Stimulated activated CD4-positive, alpha-beta T cell treated with anti-CD3 and anti-CD28 coated beads, Interleukin-4, amount 100 ng/mL, for 4 hours (primary cell): ENCODE data around the gene TNNT3.

Source experiments
- DNase-seq, 2 experiments: peaks; one replicate each; pipeline ENCODE4 v3.0.0-alpha.2; 2020

Gene TNNT3

DNA sequence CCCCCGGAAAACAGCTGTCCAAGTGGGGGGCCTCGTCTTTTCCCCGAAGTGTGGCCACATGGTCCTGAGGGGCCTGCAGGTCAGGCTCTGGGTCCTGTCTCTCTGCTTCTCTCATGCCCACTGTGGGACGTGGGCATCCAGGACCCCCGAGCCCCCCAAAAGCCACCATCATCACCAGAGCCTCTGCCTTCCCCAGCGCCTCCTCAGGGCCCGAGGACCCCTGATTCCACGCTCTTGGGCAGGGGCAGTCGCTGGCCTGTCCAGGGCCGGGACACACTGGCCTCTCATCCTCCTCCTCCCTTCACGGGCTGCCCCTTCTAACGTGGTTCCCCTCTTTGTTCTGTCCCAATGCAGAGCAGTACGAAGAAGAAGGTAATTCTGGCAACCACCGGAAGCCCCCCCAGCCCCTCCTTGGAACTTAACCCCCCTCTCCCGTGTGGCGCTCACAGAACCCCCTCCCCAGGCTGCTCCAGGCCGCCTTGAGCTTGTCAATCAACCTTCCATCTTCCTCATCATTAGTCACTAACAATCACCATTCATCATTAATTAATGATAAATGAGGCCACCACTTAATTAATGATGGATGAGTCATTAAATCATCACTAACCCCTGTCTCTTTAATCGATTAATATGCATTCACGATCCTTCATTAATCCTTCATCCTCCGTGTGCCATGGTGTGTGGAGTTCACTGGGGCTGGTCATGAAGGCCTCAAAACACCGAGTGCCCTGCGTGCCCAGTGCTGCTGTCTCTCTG is 3.9 kb downstream of the TNNT3 start:
- no peak for DNase-seq

DNA sequence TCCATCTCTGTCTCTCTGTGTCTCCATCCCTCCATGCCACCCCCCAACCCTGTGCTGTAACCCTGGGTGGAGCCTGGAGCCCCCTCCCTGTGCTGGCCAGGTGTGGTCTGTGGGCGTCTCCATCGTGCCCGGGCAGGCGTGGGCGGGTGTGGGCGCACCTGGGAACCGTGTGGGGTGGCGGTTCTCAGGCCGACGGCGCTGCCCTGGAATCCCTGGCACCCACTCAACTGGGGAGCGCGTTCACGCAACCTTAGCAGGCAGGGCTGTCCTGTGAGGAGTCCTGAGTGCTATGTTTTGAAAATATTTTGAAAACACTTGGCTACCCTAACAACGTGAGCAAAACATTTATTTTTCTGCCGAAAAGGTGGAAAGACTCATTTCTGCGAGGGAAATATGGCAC is 4.7 kb downstream of the TNNT3 start:
- no peak for DNase-seq

DNA sequence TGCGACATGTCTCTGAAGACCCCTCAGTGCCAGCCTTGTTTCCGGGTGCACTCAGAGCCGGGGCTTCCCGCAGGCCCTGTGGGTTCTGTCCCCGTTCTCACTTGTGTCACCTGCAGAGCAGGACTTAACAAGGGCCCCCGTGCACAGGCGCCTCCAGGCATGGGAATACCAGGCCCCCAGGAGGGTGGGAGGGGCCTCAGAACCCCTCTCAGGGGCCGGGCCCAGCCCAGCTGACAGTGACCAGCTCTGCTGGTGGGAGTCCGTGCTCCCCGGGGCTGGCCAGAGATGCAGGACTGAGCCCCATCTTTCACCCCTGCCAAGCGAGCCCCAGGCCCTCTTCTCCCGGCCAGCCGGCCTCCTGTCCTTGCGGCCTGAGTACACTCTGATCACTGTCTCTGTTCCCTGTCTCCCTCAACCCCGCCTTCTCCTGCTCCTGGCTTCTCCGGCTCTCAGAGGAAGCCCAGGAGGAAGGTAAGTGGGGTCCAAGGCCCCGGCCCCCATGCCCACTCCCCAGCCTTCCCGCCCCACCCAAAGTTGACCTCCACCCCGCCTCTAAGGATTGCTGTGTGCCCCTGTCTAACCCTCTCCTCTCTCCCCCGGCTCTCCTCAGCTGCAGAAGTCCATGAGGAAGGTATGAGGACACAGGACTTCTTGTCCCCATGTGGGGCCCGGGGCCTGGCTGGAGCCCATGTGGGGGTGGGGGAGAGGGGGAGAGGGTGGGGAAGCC is 5.3 kb downstream of the TNNT3 start:
- DNase-seq = no peak

DNA sequence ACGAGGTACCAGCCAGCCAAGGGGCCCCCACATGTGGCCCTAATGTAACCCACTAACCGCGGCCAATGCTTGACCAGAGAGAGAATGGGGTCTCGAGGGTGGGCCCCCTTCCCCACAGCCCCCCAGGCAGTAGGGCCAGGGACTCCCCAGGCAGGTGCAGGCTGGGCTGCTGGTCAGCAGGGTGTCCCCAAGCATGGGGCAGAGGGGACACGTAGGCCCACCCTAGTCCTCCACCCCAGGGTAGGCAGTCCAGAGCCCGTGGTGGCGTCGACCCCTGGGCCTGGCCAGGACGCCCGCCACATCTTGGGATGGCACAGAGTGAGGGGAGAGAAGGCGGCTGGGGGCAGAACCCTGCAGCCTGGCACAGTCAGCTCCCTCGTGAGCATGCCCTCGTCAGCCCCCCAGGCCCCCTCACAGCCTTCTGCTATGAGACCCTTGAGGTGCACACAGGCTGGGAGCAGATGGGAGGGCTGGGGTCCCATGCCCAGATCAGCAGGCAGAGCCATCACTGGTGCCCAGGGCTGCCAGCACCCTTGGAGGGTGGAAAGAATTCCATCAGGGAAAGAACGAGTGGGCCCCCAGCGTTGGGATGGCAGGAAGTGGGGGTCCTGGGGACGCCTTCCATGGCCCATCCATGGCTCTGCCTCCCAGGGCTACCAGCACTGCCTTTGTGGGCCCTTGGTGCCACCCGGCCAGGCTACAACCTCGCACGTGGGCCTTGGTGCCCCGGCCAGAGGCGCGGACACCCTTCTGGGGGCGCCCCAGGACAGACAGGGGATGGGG is 6.1 kb downstream of the TNNT3 start:
- no peak for DNase-seq

DNA sequence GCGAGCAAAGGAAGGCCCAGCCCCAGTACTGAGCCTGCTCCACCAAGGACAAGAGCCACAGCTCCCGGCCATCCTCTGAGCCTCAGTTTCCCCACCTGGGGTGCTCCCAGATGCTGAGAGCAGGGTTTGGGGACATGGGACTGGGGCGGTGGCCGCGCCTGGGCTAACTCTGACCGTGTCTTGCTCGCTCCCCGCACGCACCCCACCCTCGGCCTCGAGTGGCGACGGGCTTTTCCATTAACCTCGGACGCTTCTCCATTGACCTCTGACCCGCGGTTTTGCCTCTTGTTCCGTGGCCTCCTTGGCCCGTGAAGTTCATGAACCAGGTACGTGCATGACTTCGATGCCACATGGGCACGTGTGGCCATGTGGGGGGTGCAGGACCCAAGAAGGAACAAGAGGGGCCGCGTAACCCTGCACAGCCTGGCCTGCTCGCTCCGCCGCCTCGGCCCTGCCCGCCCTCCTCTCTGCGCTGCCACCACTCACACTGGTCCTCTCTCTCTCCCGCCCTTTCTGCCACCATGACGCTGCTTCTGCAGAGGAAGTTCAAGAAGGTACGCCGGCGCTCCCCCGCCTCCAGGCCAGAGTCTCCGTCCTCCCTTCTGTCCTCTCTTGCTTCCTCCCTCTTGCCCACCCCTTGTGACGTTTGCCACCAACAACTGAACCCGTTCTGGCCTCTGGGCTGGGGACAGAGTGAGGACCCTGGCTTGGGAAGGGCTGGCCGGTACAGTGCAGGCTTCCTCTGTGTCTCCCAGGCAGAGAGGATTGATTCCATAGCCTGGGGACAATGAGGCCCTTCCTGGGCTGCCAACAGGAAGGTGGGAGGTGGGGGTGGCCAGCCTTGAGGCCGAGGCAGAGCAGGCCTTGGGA is 6.9 kb downstream of the TNNT3 start:
- no peak for DNase-seq

DNA sequence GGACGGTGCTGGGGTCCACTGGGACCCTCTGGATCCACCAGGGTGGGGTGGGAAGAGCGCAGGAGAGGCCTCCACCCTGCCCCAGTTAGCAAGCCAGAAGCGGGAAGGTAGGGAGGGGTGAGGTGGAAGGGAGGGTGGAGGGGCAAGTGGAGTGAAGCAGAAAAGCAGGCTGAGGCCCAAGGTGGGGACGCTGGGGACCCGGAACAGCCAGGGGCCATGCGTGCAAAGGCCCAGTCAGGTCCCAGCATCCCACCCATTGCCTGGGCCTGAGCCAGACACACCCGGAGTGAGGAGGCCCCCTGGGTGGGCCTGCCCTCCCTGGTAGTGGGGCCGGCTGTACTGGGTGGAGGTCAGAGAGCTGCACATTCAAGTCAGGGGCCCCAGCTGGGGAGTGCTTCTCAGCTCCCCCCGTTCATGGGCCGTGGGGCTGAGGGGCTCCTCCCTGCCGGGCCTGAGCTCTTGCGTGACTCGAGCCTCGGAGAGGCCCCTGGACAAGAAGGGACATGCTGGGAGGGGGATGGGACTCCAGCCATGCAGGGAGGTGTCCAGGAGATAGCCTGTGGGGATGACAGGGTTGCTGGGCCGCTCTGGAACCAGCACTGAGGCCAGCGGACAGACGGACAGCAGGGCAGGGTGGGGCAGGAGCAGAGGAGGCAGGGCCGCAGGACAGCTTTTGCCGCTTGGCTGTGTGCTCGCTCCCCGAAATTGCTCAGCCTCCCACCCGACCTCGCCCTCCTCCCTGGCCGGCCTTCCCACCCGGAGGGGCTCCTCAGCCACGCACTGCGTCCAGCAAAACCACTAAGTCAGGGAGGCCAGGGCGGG is 7.7 kb downstream of the TNNT3 start:
- no peak for DNase-seq

DNA sequence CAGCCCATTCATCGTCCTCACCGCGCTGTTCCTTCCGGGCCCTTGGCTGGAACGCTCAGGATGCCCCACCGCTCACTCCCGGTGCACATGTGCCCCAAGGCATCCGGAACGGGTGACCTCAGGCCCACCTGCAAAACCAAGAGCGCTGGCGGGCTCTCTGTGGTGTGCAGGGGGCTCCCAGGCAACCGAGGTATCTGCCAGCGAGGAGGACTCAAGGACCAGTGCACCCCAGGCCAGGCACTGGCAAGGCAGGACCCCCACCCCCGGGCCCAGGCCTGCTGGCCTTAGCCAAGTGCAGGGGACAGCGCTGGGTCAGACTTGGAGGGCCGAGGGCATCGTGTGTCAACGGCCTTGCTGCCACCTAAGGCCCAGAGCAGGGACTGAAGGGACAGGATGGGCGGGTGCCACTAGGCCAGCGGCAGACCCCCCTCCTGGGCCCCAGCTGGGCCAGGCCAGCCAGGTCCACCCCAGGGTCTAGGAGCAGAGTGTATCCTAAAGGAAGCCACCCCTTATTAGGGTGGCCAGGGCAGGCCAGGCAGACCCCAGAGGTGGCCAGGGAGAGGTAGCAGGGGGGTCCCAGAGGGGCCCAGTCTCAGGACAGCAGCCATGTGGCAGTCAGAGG is 8.5 kb downstream of the TNNT3 start:
- DNase-seq = no peak

DNA sequence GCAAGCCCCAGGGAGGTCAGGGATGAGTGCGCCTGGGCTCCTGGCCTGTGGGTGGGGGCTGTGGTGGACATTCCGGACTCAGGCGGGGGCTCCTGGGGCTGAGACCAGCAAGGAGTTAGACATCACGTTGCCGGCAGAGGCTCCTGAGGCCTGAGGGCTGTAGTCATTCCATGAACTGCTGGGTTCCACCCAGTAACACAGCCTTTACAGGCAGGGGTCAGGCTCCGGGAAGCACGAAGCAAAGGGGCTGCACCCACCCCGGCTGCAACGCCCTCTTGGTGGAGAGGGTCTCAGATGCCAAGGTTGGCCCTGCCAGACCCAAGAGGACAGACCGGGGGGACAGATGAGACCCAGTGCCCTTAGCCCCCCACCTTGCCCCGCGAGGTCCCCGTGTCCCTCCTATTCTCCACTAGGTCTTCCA is 9.0 kb downstream of the TNNT3 start:
- no peak for DNase-seq

DNA sequence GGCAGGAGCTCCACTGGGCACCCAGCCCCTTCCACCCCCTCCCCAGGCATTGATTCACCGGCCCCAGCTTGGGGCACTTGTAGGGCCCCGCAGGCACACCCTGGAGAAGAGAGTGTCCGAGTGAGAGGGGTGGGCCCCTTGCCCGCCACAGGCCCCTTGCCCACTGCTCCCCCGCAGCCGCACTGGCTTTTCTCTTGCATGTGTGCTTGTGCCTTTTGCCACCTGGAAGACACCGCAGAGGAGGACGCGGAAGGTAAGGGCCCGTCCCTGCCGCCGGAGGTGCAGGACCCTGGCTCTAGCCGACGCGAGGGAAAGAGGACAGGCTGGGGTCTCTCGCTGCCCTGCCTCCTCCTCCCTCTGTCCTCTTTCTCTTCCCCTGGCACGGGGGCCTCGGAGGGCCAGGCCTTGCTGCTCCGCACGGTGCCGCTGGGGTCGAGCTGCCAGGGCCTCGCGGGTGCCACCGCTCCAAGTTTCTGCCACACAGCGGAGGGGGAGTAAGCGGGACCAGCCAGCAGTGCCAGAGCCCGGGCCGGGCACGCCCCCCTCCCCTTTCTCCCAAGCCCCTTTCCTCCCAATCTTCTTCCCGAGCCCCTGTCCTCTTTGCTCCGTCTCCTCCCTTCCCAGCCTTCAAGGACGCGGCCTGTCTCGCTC is 9.5 kb downstream of the TNNT3 start:
- DNase-seq = no peak

DNA sequence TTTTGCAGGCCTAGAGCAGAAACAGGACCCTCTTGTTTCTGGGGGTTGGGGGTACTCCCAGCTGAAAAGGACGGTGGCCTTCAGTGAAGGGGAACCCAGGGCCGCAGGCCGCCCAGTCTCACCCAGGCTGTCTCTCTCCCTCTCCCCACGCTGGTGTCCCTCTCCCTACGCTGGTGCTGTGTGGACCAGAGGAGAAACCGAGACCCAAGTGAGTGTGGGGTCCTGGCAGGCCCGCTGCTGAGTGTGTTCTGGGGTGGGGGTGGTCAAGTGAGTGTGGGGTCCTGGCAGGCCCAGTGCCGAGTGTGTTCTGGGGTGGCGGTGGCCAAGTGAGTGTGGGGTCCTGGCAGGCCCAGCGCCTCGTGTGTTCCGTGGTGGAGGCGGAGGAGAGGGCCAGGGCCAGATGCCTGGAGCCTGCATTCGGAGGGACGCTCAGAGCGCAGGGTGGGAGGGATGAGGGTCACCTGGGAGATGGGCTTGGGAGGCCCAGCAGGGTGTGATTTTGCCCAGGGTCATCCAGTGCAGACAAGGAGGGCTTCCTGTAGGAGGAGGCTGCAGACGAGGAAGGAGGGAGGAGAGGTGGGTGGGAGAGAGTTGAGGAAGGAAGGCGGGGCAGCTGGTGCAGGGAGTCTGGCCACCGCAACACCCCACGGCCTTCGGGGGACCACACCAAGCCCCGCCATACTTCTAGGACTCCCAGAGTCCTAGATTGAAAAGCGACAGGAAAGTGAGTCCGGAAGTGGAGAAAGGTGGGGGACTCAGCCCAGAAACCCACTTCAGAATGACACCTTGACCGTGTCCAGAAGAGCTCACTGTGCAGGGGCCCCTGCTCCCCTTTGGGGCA is 10.3 kb downstream of the TNNT3 start:
- no peak for DNase-seq

DNA sequence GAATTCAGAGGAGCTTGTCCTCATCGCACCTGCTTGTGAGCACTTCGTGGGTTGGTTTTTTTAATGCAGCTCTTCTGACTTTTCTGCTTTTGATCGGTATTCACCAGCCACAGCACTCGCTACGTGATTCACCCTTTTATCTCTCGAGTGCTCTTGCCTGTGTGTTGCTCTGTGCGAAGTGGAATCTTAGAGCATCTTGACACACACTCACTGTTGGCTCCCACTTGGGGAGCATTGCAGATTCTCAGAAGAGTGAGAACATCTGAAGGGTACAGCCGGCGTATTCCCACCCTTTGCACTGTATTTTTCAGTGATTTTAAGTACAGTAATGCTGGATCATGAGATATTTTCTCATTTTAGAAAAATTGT is 10.9 kb downstream of the TNNT3 start:
- DNase-seq = no peak

DNA sequence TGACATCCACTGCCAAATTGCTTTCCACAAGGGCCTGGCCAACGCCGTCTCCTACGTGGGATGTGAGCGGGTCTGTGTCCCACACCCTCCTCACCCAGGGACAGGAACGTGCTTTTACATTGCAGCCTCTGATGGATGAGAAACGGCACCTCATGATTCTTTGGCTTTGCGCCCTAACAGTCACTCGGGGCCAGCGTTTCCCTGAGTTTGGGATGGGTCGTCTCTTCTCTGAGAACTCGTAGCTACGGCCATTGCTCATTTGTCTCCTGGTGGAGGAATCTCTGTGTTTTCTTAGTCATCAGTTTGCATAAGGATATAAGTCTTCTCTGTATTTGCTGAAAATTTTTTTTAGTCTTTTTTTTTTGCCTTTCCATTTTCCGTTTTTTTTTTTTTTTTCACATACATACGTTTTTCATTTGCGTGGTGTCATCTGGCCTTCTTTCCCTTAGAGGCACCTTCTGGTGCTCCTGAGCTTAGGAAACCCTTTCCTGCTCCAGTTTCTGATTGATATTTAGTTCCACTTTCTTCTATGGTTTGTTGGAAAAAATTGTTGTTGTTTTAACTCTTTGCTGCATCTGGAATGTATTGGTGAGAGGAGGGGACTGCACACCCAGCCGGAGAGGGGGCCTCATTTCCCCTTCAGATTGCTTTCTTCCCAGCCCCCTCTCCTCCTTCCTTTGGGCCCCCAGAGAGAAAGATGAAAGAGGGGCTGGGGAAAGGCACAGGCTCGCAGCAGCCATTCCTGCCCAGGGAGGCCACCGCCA is 12.0 kb downstream of the TNNT3 start:
- no peak for DNase-seq

DNA sequence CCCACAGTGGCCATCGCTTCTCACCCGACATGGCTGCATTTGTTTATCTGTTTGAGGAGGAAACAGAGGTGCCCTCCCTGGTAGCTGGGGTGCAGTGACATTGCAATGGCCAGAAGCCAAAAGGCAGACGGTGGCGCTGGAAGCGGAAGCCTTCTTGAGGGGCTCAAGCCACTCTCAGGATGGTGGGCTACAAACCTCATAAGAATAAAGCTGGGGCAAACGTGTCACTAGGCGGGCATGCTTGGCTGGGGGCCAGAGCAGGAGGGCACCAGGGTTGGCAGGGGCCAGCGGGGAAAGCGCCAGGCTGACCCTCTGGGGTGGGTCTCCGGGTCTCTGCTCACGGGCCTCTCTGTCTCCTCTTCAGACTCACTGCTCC is 12.6 kb downstream of the TNNT3 start:
- DNase-seq = no peak

DNA sequence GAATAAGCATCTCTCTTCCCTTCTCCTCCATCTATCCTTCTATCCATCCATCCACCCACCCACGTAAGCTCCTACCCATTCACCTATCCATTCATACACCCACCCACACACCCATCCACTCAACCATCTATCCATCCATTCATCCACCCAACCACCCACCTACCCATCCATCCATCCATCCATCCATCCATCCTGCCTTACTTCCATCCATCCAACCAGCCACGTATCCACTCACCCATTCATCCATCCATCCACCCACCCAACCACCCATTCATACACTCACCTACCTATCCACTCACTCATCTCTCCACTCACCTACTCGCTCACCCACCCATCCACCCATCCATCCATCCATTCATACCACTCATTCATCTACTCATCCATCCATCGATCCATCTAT is 13.2 kb downstream of the TNNT3 start:
- no peak for DNase-seq

DNA sequence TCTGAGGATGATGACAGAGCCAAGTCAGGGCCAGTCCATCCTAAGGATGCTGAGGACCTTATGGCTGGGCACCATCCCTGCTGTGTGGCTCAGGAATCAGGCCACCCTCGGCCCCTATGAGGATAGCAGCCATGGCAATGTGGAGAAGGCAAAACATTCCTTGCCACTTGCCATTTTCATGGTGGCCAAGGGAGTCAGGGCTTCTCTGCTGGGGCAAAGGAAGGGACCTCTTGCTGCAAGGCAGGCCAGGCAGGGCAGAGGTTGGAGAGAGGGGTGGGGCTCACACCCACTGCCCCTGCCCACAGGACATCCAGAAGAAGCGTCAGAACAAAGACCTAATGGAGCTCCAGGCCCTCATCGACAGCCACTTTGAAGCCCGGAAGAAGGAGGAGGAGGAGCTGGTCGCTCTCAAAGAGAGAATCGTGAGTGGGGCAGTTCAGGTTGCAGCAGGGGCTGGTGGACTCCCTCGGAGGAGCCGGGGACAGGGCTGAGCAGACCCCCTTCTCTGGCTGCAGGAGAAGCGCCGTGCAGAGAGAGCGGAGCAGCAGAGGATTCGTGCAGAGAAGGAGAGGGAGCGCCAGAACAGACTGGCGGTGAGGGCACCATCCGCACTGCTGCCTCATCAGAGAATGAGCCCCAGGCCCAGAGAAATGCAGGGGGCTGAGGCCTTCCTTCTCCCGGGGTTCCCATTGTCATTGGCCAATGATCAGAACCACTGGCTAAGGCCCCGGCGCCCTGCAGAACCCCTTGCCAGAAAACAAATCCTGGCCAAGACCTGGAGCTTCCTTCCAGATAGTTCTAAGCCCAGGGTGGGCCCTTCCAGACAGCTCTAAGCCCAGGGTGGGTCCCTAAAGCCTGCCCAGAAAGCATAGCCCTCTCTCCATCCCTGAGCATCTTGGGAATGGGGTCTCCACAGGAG is 14.2 kb downstream of the TNNT3 start:
- DNase-seq = no peak

DNA sequence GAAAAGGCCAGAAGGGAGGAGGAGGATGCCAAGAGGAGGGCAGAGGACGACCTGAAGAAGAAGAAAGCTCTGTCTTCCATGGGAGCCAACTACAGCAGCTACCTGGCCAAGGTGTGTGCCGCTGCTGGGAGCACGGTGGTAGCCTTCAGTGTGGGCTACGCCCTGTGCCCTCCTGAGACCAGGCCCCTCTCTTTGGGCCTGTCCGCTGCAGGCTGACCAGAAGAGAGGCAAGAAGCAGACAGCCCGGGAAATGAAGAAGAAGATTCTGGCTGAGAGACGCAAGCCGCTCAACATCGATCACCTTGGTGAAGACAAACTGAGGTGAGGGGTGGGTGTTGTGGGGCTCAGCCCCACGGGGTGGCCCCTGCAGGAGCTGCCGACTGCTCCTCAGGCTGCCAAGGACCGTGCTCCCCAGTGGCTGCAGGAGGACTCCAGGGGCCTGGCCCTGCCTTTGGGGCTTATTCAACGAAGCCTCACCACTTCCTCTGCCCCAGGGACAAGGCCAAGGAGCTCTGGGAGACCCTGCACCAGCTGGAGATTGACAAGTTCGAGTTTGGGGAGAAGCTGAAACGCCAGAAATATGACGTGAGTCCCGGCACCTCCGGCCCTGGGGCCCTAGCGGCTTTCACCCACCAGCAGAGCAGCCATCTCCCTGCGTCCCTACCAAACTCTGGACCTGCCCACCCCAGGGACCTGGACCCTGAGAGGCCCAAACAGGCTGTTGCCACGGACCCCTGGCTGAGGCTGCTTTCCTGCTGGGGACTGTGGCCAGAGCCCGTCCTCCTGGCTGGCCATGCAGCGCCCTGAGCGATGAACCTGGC is 15.0 kb downstream of the TNNT3 start:
- no peak for DNase-seq
